Measurements from ENCODE around the gene CD33.

DNA sequence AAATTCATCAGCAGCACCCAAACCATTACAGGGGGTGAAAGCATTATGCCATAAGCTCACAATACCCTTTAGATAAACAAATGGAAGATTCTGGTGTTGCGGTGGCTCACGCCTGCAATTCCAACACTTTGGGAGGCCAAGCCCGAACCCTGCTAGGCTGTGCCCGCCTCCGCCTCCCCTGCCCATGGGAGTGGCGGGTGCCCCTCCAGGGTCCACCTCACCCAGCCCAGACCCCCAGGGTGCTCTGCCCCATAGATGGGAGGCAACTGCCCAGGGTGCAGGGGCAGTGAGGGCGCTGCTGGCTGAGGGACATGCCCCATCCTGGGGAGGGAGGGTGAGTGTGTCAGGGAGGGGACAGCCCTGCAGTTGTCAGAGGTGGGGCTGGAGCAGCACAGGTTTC is 16.0 kb downstream of the CD33 start:
- TF ChIP-seq TEAD4 (IDR thresholded peaks at IDR 0.05; ENCODE audit: low read length) (no peak), TEAD4 (CRISPR knock-in tag; IDR thresholded peaks at IDR 0.05; ENCODE audit: borderline replicate concordance) (no peak), JUND (IDR thresholded peaks at IDR 0.05; ENCODE audit: borderline replicate concordance, low read depth, low read length) (no peak), JUND (tag; IDR thresholded peaks at IDR 0.05; ENCODE audit: borderline replicate concordance, low read depth, low read length) (no peak), SMC3 (conservative IDR thresholded peaks at IDR 0.05; ENCODE audit: insufficient read depth, low read depth, low read length) (no peak), TAF1 (IDR thresholded peaks at IDR 0.05; ENCODE audit: control insufficient read depth, extremely low read depth, insufficient read depth, low read length, severe bottlenecking) (no peak), KLF6 (CRISPR knock-in tag; IDR thresholded peaks at IDR 0.05; ENCODE audit: borderline replicate concordance) (no peak), L3MBTL2 (IDR thresholded peaks at IDR 0.05) (no peak), ZNF586 (CRISPR knock-in tag; conservative IDR thresholded peaks at IDR 0.05) (no peak), NRF1 (conservative IDR thresholded peaks at IDR 0.05 in 1 of 2, IDR thresholded peaks at IDR 0.05 in 1 of 2) (no peak)
- TF ChIP-seq, protein P1, sequence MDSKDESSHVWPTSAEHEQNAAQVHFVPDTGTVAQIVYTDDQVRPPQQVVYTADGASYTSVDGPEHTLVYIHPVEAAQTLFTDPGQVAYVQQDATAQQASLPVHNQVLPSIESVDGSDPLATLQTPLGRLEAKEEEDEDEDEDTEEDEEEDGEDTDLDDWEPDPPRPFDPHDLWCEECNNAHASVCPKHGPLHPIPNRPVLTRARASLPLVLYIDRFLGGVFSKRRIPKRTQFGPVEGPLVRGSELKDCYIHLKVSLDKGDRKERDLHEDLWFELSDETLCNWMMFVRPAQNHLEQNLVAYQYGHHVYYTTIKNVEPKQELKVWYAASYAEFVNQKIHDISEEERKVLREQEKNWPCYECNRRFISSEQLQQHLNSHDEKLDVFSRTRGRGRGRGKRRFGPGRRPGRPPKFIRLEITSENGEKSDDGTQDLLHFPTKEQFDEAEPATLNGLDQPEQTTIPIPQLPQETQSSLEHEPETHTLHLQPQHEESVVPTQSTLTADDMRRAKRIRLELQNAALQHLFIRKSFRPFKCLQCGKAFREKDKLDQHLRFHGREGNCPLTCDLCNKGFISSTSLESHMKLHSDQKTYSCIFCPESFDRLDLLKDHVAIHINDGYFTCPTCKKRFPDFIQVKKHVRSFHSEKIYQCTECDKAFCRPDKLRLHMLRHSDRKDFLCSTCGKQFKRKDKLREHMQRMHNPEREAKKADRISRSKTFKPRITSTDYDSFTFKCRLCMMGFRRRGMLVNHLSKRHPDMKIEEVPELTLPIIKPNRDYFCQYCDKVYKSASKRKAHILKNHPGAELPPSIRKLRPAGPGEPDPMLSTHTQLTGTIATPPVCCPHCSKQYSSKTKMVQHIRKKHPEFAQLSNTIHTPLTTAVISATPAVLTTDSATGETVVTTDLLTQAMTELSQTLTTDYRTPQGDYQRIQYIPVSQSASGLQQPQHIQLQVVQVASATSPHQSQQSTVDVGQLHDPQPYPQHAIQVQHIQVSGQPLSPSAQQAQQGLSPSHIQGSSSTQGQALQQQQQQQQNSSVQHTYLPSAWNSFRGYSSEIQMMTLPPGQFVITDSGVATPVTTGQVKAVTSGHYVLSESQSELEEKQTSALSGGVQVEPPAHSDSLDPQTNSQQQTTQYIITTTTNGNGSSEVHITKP (IDR thresholded peaks at IDR 0.05; ENCODE audit: partially characterized antibody) = no peak
